NB4 (cell line): ENCODE measurements around the gene CCP110.
A peak's percentile ranks its signal among the peaks of the same experiment; 100 is the strongest.

Source experiments
- DNase-seq: peaks from one replicate; pipeline ENCODE4 v3.0.0; 2010; ENCODE audit warnings: low read depth
- H3K4me3 ChIP-seq: one replicate; pipeline ENCODE4 v1.5.1; 2011; ENCODE audit warnings: mild to moderate bottlenecking, low read depth, low read length, moderate library complexity
- MYC ChIP-seq: IDR thresholded peaks from 2 replicates; pipeline ENCODE4 v1.6.1; 2011; ENCODE audit warnings: low read depth, low read length
- POLR2A ChIP-seq: IDR thresholded peaks from 2 replicates; pipeline ENCODE4 v1.6.1; 2011; ENCODE audit warnings: mild to moderate bottlenecking; ENCODE audit not compliant: insufficient read length; ENCODE audit errors: extremely low read depth
- TF ChIP-seq, protein P1 (sequence below): IDR thresholded peaks from one replicate; pipeline ENCODE4 v1.5.1; 2012; ENCODE audit warnings: low read depth, low read length
- TF ChIP-seq, protein P2 (sequence below): IDR thresholded peaks from 2 replicates; pipeline ENCODE4 v1.6.1; 2011; ENCODE audit warnings: low read depth, low read length

Gene CCP110, protein sequence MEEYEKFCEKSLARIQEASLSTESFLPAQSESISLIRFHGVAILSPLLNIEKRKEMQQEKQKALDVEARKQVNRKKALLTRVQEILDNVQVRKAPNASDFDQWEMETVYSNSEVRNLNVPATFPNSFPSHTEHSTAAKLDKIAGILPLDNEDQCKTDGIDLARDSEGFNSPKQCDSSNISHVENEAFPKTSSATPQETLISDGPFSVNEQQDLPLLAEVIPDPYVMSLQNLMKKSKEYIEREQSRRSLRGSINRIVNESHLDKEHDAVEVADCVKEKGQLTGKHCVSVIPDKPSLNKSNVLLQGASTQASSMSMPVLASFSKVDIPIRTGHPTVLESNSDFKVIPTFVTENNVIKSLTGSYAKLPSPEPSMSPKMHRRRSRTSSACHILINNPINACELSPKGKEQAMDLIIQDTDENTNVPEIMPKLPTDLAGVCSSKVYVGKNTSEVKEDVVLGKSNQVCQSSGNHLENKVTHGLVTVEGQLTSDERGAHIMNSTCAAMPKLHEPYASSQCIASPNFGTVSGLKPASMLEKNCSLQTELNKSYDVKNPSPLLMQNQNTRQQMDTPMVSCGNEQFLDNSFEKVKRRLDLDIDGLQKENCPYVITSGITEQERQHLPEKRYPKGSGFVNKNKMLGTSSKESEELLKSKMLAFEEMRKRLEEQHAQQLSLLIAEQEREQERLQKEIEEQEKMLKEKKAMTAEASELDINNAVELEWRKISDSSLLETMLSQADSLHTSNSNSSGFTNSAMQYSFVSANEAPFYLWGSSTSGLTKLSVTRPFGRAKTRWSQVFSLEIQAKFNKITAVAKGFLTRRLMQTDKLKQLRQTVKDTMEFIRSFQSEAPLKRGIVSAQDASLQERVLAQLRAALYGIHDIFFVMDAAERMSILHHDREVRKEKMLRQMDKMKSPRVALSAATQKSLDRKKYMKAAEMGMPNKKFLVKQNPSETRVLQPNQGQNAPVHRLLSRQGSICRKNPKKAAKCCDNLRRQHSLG

DNA sequence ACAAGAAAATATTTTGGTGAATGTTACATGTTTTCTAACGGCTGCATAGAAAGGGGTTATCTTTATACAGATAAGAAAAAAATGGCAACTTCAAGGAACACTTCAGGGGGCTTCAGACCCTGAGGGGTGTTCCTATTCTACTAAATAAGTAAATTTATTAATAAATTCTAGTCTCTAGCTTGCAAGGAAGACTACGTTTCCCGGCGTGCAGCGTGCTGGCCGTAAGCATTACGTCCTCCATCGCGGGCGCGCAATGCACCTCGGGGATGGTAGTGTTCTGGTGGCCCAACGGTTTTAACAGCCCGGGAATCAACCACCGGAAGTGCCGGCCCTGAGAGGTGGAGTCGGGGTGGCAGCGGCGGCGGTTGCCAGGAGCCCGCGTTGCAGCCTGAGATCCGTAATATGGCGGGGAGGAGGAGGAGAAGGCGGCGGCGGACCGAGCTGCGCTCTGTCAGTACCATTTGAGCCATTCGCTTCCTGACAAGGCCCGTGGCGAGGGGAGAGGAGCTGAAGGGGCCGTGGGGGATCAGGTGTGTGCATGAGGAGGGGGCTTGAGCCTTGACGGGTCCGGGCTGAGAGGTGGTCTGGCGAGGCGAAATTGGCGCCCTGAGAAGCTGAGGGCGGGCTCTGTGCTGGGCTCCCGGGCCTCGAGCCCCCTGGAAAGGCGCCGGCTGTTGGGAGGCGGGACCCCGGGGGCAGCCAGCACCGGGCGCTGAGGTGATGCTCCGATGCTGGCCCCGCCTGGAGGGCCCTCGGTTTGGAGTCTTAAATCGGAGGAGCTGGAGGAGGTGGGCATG is at the start of gene CCP110:
CCP110 (plus strand) TSS at position 384 of the 797 bp plus-strand sequence. CDS start 3,940 bp downstream, outside the sequence.
- peak within 1 kb of the TSS; percentile 95 for H3K4me3 ChIP-seq
- TF ChIP-seq POLR2A (peak; percentile 72), MYC (peak; percentile 71)
- TF ChIP-seq, protein P1, sequence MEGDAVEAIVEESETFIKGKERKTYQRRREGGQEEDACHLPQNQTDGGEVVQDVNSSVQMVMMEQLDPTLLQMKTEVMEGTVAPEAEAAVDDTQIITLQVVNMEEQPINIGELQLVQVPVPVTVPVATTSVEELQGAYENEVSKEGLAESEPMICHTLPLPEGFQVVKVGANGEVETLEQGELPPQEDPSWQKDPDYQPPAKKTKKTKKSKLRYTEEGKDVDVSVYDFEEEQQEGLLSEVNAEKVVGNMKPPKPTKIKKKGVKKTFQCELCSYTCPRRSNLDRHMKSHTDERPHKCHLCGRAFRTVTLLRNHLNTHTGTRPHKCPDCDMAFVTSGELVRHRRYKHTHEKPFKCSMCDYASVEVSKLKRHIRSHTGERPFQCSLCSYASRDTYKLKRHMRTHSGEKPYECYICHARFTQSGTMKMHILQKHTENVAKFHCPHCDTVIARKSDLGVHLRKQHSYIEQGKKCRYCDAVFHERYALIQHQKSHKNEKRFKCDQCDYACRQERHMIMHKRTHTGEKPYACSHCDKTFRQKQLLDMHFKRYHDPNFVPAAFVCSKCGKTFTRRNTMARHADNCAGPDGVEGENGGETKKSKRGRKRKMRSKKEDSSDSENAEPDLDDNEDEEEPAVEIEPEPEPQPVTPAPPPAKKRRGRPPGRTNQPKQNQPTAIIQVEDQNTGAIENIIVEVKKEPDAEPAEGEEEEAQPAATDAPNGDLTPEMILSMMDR, result no peak
- DNase-seq, result peak; percentile 96

DNA sequence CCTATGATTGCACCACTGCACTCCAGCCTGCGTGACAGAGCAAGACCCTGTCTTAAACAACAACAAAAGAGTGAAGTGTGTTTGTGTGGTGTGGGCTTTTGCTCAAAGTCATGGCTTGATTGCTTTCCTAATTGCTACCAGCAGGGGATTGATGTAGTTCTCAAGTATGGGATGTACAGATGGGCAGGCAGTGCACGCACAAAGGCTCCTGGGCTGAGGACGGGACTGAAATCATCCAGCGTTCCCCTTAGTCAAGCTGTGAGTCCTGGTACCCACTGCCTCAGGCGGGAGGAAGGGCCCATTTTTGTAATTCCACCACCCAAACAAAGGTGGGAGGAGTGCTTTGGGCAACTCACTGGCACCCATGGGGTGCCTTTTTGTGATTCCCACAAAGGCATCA is 49.1 kb upstream of the CCP110 start:
- TF ChIP-seq, protein P2, sequence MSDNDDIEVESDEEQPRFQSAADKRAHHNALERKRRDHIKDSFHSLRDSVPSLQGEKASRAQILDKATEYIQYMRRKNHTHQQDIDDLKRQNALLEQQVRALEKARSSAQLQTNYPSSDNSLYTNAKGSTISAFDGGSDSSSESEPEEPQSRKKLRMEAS, result no peak
- no peak for TF ChIP-seq MYC
- no peak for TF ChIP-seq POLR2A
- TF ChIP-seq, protein P1, result no peak
- H3K4me3 ChIP-seq, result no peak overlapping the region
- DNase-seq, result no peak

DNA sequence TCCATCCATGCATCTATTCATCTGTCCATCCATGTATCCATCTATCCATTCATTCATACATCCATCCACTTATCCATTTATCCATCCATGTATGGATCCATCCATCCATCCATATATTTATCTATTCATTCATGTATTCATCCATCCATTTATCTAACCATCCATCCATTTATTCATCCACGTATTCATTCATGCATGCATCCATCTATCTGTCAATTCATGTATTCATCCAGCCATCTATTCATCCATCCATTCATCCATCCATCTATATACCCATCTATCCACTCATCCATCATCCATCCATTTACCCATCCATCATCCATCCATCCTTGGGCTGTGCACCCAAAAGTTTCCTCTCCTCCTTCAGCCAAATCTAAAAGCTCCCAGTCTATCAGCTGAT is 45.2 kb upstream of the CCP110 start:
- TF ChIP-seq, protein P1, result no peak
- TF ChIP-seq POLR2A, result no peak
- TF ChIP-seq, protein P2, result no peak
- no peak overlapping the region for H3K4me3 ChIP-seq
- DNase-seq, result no peak

DNA sequence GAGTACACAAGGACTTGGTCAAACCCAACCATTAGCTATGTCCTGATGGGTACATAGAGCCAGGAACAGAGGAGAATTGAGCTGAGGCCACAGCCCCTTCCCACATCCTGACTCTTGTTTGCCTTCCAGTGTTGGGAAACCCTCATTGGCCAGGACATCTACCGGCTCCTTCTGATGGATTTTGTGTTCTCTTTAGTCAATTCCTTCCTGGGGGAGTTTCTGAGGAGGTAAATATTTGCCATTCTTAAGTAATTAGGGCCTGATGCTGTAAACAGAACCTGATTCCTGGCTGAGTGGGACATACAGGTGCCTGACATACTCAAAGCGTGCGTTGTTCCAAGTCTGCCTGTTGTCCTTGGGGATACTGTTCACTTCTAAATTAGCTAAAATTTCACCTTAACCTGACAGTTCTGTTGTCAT is 44.4 kb upstream of the CCP110 start:
- H3K4me3 ChIP-seq, result no peak overlapping the region
- DNase-seq, result no peak
- TF ChIP-seq MYC (no peak), POLR2A (no peak)
- TF ChIP-seq, protein P1, result no peak

DNA sequence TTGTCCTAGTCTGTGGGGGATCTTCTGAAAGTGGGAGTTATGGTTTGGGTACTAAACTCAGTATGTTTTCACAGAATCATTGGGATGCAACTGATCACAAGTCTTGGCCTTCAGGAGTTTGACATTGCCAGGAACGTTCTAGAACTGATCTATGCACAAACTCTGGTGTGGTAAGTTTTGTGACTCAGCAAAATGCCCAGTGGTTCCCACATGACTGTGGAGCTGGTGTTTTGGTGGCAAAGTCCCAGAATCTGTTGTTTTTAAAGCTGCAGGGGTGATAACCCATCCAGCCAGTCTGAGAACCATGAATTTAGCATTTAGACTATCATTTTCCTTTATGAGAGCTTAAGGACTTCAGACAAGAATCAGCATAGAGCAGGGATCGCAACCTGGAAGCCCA is 42.4 kb upstream of the CCP110 start:
- H3K4me3 ChIP-seq, result no peak overlapping the region
- no peak for TF ChIP-seq MYC
- TF ChIP-seq, protein P1, result no peak
- TF ChIP-seq, protein P2, result no peak
- no peak for TF ChIP-seq POLR2A
- DNase-seq, result no peak
